Posterior cingulate gyrus (tissue), 11 donors: ENCODE results near the gene STARD10.

ENCODE experiments used
- DNase-seq, 10 donors: peaks; one replicate each; pipeline versions ENCODE4 v3.0.0 to v3.0.0-alpha.2; 2020 to 2021; ENCODE audit warnings: mixed read lengths in 3 of 10
- intact Hi-C: fragments of 100-400 bp; cut with DNase I; formaldehyde crosslinking; loops from one replicate; pipeline ENCODE4 v1.15.1; 2023

STARD10 gene

GRCh38 chr11:72751116-72752087, 42.4 kb downstream of the STARD10 start:
- peak in 1 of 10 donors; percentile 79 for DNase-seq
- intact Hi-C loops: no loop called here

GRCh38 chr11:72750556-72751115, 43.2 kb downstream of the STARD10 start:
- intact Hi-C loops: no loop called here
- DNase-seq: peak in 1 of 10 donors; percentile 77

- DNase-seq: peak in 9 of 10 donors; percentile 63 to 96 (median 77)
- intact Hi-C loops: no loop called here
These were observed 43.8 kb downstream of the STARD10 start for GRCh38 chr11:72750086-72750485.

GRCh38 chr11:72747289-72747855, 46.5 kb downstream of the STARD10 start:
- intact Hi-C loops: loop anchor here (5.0 kb wide), 1 partner anchor 45 kb away; the partner anchor contains the start of gene STARD10
- peak in 1 of 10 donors; percentile 47 for DNase-seq

GRCh38 chr11:72746821-72747220, 47.0 kb downstream of the STARD10 start:
- peak in 1 of 10 donors; percentile 45 for DNase-seq
- intact Hi-C loops: loop anchor here (5.0 kb wide), 1 partner anchor 45 kb away; the partner anchor contains the start of gene STARD10

- peak in 1 of 10 donors; percentile 56 for DNase-seq
- intact Hi-C loops: loop anchor here (5.0 kb wide), 1 partner anchor 46 kb away; the partner anchor contains the start of gene STARD10
These were observed 47.8 kb downstream of the STARD10 start for GRCh38 chr11:72745925-72746550.

GRCh38 chr11:72745511-72745910, 48.3 kb downstream of the STARD10 start:
- intact Hi-C loops: loop anchor here (5.0 kb wide), 1 partner anchor 47 kb away; the partner anchor contains the start of gene STARD10
- peak in 1 of 10 donors; percentile 78 for DNase-seq

- intact Hi-C loops: no loop called here
- DNase-seq: peak in 1 of 10 donors; percentile 74
These were observed 49.4 kb downstream of the STARD10 start for GRCh38 chr11:72744474-72744873.

GRCh38 chr11:72743321-72744221, 50.3 kb downstream of the STARD10 start:
- DNase-seq: peak in 1 of 10 donors; percentile 68
- intact Hi-C loops: no loop called here

GRCh38 chr11:72742513-72743320, 51.1 kb downstream of the STARD10 start:
- DNase-seq: peak in 1 of 10 donors; percentile 20
- intact Hi-C loops: no loop called here

GRCh38 chr11:72741849-72742512, 51.9 kb downstream of the STARD10 start:
- peak in 1 of 10 donors; percentile 46 for DNase-seq

GRCh38 chr11:72741429-72741833, 52.4 kb downstream of the STARD10 start:
- intact Hi-C loops: no loop called here
- peak in 1 of 10 donors; percentile 88 for DNase-seq

More at GRCh38 chr11:72741849-72742512, 51.9 kb downstream of the STARD10 start:
- intact Hi-C loops: no loop called here

- DNase-seq: peak in 1 of 10 donors; percentile 49
- intact Hi-C loops: no loop called here
These were observed 53.1 kb downstream of the STARD10 start for GRCh38 chr11:72740562-72741428.

- DNase-seq: peak in 1 of 10 donors; percentile 11
- intact Hi-C loops: no loop called here
These were observed 53.8 kb downstream of the STARD10 start for GRCh38 chr11:72740060-72740424.

GRCh38 chr11:72739240-72740059, 54.4 kb downstream of the STARD10 start:
- DNase-seq: peak in 1 of 10 donors; percentile 66
- intact Hi-C loops: no loop called here
